Measurements from ENCODE around the gene VAMP1.

DNA sequence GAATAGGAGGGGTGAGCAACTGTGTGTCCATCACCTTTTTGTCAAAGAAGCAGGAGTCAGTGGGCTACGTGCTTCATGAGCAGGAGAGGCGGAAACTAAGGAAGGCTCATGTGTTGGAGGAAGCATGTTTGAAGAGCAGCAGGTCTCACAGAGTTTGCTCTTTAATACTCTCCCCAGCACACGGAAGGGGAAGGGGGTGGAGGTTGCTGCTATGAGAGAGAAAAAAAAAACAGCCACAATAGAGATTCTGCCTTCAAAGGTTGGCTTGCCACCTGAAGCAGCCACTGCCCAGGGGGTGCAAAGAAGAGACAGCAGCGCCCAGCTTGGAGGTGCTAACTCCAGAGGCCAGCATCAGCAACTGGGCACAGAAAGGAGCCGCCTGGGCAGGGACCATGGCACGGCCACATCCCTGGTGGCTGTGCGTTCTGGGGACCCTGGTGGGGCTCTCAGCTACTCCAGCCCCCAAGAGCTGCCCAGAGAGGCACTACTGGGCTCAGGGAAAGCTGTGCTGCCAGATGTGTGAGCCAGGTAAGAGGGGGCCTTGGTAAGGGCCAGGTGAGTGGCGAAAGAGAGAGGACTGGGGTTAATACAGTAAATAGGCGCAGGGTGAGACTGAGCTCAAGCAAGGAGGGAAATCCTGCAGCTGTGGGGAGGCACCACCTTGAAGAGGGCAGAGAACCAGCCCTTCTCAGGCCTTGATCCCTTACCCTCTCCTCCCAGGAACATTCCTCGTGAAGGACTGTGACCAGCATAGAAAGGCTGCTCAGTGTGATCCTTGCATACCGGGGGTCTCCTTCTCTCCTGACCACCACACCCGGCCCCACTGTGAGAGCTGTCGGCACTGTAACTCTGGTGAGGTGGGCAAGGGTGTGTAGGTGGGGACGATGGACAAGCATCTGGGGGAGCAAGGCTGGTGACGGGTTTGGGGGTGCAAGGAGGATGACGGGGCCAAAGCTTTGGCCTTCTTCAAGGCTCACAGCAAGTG lies 25.5 kb downstream of the VAMP1 start, which contains the start of gene CD27:
- TF ChIP-seq, protein P1, sequence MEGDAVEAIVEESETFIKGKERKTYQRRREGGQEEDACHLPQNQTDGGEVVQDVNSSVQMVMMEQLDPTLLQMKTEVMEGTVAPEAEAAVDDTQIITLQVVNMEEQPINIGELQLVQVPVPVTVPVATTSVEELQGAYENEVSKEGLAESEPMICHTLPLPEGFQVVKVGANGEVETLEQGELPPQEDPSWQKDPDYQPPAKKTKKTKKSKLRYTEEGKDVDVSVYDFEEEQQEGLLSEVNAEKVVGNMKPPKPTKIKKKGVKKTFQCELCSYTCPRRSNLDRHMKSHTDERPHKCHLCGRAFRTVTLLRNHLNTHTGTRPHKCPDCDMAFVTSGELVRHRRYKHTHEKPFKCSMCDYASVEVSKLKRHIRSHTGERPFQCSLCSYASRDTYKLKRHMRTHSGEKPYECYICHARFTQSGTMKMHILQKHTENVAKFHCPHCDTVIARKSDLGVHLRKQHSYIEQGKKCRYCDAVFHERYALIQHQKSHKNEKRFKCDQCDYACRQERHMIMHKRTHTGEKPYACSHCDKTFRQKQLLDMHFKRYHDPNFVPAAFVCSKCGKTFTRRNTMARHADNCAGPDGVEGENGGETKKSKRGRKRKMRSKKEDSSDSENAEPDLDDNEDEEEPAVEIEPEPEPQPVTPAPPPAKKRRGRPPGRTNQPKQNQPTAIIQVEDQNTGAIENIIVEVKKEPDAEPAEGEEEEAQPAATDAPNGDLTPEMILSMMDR (conservative IDR thresholded peaks at IDR 0.05; ENCODE audit: low read depth, low read length): no peak
- TF ChIP-seq BHLHE40 (IDR thresholded peaks at IDR 0.05; ENCODE audit: low read depth, low read length): no peak
- TF ChIP-seq MXI1 (IDR thresholded peaks at IDR 0.05; ENCODE audit: borderline replicate concordance, low read depth, low read length): no peak
- TF ChIP-seq USF2 (IDR thresholded peaks at IDR 0.05; ENCODE audit: low read depth, low read length): no peak
- TF ChIP-seq FOS (IDR thresholded peaks at IDR 0.05; ENCODE audit: low read depth, low read length): no peak
- TF ChIP-seq SMC3 (IDR thresholded peaks at IDR 0.05; ENCODE audit: low read depth, low read length): no peak
- no peak for TF ChIP-seq ELK1 (IDR thresholded peaks at IDR 0.05; ENCODE audit: borderline replicate concordance, low read depth, low read length)
